Cardiac atrium fibroblast (primary cell): ENCODE measurements around the gene RNASEL. TPM values are rescaled to one million over a fixed set of nuclear protein-coding genes. Genes with fewer than 3 reads are reported as not detected.

ENCODE experiments used
- total RNA-seq: library from RNA; depleted of rRNA; stranded (reverse); fragments of >200 nt; gene quantifications from 2 replicates; pipeline ENCODE4 v1.2.3, GENCODE V29; 2015

RNASEL gene
- total RNA-seq, result 9.9 and 12.2 TPM in 2 replicates

GRCh38 chr1:182588500-182589396 lies at the start of gene RNASEL:
RNASEL (minus strand) TSS chr1:182589256; CDS start chr1:182586806, 2,450 bp downstream.

GRCh38 chr1:182604175-182605164 lies 15.4 kb upstream of the RNASEL start, which contains the start of gene RGS16:
RGS16 (minus strand) TSS chr1:182604389; CDS start chr1:182604259, 130 bp downstream.

Other genes starting within 250 kb of the RNASEL start
- gene GLUL, start 197.5 kb downstream of the RNASEL start, total RNA-seq, result 129 and 136 TPM in 2 replicates
- not detected in 2 replicates for gene TEDDM1, start 188.6 kb downstream of the RNASEL start, total RNA-seq
- not detected in 2 replicates for gene RGSL1, start 139.1 kb downstream of the RNASEL start, total RNA-seq
- gene RGS16, start 15.1 kb upstream of the RNASEL start, total RNA-seq, result 0.16 and 0.18 TPM in 2 replicates
- gene RGS8, start 95.3 kb upstream of the RNASEL start, total RNA-seq, result not detected in 2 replicates
- 2.2 and 2.8 TPM in 2 replicates for gene NPL, start 200.5 kb upstream of the RNASEL start, total RNA-seq